GM19452 (cell line): ENCODE measurements around the gene ANAPC15.
"Not testable (repeated sequence)": the region's sequence is repeated elsewhere in the genome, so short reads cannot be mapped to it uniquely, and the experiment has no call there.

ENCODE experiments used
- ATAC-seq: cut with Tn5 transposase; IDR thresholded peaks from one replicate; pipeline ENCODE4 v1.9.1; 2021; ENCODE audit not compliant: unreplicated experiment

The ANAPC15 gene

DNA sequence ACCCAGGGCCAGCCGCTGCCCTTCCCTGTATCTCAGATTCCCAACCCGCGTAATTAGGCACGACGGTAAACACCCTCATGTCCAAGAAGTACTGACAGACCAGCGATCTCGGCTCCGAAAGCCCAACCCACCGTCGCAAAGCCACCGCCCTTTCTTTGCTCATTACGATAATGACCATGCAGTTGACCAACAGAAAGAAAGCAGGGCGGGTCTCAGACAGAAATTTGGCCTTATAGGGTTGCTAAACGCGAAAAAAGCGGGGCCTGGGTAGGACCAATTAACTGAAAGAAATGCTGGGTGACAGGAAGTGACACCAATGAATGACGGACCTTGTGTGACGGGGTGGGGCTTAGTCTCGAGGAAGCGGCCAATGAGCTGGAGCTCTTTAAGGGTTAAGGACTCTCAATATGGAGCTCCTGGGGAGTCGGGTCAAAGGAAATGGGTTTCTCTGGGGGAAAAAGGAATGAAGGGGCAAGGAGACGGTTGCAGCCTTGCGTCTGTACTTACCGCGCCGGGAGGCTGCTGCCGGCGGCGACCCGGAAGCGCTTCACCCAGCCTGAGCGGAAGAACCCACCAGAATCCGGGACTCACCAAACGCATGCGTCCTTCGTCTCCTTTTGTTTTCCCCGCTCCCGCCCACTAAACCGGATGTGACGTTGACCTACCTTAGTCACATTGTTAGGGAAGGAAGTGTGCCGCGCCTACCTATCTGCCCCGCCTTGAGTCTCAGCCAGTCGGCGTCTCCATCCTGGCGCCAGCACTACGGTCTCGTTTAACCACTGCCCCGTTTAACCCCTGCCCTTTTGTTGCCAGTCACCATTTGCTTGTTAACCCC lies at the start of gene ANAPC15:
ANAPC15 (minus strand) TSS at position 553 of the 835 bp plus-strand sequence. CDS start 1,419 bp downstream, outside the sequence.
- ATAC-seq = peak; percentile 88

GRCh38 chr11:72160319-72160718 lies 47.8 kb upstream of the ANAPC15 start:
- ATAC-seq = no peak

GRCh38 chr11:72157131-72157530 lies 44.6 kb upstream of the ANAPC15 start:
- ATAC-seq = no peak

DNA sequence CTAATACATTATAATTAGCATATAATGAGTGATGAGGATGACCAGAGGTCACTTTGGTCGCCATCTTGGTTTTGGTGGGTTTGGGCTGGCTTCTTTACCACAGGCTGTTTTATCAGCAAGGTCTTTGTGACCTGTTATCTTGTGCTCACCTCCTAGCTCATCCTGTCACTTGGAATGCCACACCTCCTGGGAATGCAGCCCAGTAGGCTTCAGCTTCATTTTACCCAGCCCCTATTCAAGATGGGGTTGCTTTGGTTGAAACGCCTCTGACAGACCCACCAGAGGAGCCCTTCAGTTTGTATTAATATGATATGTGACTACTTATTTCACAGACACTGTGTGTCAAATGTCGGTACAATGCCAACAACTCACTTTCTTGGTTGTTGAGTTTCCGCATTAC lies 43.3 kb upstream of the ANAPC15 start:
- ATAC-seq = no peak

DNA sequence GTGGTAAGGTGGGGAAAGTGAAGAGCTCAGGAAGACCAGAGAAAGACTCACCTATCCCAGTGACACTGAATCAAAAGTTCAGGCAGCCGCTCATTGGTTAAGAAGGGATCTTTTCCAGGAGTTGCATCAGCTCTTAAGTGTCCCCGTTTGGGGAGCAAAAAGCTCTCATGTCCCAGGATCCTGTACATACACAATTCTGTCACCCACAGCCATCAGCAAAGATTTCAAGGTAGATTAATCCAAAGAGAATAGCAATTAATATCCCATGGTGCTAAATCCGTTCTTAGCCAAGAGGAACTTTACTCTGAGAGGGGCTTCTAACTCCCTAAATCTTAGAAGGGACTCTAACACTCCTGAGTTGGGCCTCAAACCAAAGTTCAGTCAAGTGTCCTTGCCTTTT lies 42.3 kb upstream of the ANAPC15 start:
- no peak for ATAC-seq

GRCh38 chr11:72153874-72154273 lies 41.4 kb upstream of the ANAPC15 start:
- ATAC-seq = not testable (repeated sequence)

GRCh38 chr11:72150882-72151281 lies 38.4 kb upstream of the ANAPC15 start:
- ATAC-seq = no peak

DNA sequence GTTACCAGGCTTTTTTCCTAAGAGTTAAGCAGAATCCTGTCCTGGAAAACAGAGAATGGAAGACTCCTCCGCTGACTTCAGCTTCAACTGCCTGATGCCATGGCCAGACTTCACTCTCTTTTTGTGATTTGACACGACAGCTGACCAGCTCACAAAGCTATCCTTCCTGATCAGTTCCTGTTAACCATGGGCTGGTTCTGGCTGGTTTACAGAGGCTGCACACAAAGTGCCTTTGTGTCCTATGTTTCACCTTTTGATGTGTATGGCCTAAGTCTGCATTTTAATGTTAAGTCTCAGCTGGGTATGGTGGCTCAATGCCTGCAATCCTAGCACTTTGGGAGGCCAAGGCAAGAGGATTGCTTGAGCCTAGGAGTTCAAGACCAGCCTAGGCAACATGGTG lies 34.1 kb upstream of the ANAPC15 start:
- ATAC-seq = no peak

GRCh38 chr11:72144807-72145565 lies 32.5 kb upstream of the ANAPC15 start:
- ATAC-seq = no peak

DNA sequence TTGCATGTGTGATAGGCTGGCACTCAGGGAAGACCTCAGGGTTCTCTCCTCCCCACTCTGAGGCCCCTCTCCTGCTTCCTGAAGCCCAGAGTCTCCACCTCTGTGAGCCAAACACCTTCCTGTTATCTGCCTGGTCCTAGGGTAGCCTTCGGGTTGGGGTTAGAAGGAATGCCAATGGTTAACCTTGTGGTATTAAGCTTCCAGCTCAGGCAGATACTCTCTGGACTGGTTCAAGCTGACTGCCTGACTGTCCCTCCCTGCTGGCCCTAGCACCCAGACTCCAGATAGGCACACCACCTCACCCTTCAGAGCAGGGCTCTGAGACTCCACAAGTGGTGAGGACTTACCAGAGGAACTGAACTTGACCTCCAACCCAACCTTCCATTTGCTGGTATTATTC lies 30.0 kb upstream of the ANAPC15 start:
- ATAC-seq = not testable (repeated sequence)

GRCh38 chr11:72142086-72142485 lies 29.6 kb upstream of the ANAPC15 start:
- not testable (repeated sequence) for ATAC-seq

DNA sequence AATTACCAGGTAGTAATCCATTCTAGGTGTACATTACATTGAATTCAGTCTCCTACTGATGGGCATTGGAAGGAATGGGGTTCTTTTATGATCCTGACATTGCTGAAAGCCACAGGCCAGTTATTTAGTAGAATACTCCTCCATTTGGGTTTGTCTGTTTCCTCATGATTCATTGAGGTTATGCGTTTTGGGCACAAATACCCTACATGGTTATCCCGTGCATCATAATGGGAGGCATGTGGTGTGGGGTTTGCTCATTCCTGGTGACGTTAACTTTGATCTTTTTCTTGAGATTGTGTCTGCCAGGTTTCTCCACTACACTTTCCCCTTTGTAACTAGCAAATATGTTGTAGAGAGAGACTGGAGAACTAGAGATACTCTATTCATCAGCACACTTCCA lies 28.6 kb upstream of the ANAPC15 start:
- no peak for ATAC-seq

DNA sequence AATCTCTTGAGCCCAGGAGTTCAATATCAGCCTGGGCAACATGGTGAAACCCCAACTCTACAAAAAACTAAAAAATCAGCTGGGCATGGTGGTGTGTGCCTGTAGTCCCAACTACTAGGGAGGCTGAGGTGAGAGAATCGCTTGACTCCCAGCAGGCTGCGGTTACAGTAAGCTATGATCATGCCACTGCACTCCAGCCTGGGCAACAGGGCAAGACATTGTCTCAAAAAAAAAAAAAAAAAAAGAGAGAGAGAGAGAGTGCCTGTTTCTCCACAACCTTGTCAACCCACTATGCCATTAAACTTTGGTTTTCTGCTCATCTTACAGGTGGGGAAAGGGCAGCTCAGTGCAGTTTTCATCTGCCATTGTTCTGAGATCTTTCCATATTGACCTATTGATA lies 28.2 kb upstream of the ANAPC15 start:
- no peak for ATAC-seq

- ATAC-seq = no peak
Observed at GRCh38 chr11:72139500-72139899, 27.0 kb upstream of the ANAPC15 start.

DNA sequence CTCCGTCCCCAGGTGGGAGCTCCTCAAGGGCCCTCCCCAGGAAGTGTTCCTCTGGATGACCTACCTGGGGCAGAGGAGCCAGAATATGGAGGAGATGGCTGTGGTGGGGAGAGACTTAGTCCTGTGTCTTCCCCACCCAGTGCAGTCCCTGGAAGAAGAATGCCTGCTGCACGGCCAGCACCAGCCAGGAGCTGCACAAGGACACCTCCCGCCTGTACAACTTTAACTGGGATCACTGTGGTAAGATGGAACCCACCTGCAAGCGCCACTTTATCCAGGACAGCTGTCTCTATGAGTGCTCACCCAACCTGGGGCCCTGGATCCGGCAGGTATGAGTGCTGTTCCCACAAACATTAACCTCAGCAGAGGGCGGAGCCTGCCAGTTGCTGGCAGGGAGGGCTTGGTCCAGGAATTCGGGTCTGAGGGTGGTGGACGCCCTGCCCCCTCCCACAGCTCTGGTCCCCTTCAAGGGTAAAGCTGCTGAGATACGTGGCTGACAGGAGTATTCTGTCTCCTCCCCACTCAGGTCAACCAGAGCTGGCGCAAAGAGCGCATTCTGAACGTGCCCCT lies 26.4 kb upstream of the ANAPC15 start:
- ATAC-seq = no peak

- ATAC-seq = no peak
Observed at GRCh38 chr11:72136684-72137262, 24.3 kb upstream of the ANAPC15 start.

- no peak for ATAC-seq
Observed at GRCh38 chr11:72135891-72136683, 23.6 kb upstream of the ANAPC15 start.

GRCh38 chr11:72135473-72135872 lies 23.0 kb upstream of the ANAPC15 start, which contains the start of gene FOLR3:
Gene FOLR3, plus strand, starts transcription at chr11:72135725. Its CDS starts 228 bp downstream, at chr11:72135953.
- not testable (repeated sequence) for ATAC-seq

DNA sequence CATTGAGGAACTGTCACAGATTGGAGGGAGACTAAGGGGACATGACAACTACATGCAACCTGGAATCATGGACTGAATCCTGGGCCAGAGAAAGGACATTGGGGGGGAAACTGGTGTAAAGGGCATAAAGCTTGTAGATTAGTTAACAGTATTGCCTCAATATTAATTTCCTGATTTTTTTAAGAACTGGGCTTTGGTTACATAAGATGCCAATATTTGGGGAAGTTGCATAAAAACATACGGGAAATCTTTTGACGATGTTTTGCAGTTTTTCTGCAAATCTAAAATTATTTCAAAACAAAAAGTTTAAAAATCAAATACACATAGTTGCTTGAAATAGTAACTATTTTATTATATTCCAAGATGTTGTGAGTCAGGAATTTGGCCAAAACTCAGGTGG lies 20.2 kb upstream of the ANAPC15 start:
- ATAC-seq = no peak

GRCh38 chr11:72129381-72129780 lies 16.9 kb upstream of the ANAPC15 start:
- ATAC-seq = no peak

DNA sequence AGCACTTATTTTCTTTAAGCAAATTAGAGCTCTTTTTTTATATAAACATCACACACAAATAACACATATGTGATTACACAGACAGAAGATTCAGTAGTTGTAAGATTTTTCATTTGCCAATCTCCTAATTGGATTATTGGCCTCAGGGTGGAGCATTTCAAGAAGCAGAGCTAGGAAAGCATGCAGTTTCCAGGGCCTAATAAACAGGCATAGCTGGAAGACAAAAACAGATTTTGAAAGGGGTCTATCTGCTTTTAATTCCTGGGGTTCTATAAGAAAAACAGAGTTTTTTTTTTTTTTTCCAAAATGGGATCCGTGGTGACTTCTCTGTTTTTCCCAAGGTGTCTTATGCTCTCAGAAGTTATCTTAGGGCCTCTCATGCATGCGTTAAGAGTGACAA lies 15.4 kb upstream of the ANAPC15 start:
- ATAC-seq = no peak
